GM18499 (cell line): ENCODE measurements around the gene ATP1B4.
"Not testable (repeated sequence)": the region's sequence is repeated elsewhere in the genome, so short reads cannot be mapped to it uniquely, and the experiment has no call there.

ENCODE experiments used
- ATAC-seq: cut with Tn5 transposase; IDR thresholded peaks from one replicate; pipeline ENCODE4 v1.9.1; 2021; ENCODE audit warnings: moderate number of reproducible peaks; ENCODE audit not compliant: insufficient read depth, unreplicated experiment

The ATP1B4 gene

GRCh38 chrX:120361764-120362305 is at the start of gene ATP1B4:
Gene ATP1B4, plus strand, starts transcription at chrX:120362089. Its CDS starts 80 bp downstream, at chrX:120362169.
- ATAC-seq = no peak

- no peak for ATAC-seq
These were observed 46.1 kb upstream of the ATP1B4 start for GRCh38 chrX:120315776-120316175.

GRCh38 chrX:120316587-120317283 is 45.2 kb upstream of the ATP1B4 start:
- no peak for ATAC-seq

GRCh38 chrX:120318411-120318810 is 43.5 kb upstream of the ATP1B4 start:
- ATAC-seq = no peak

- no peak for ATAC-seq
These were observed 40.2 kb upstream of the ATP1B4 start for GRCh38 chrX:120321520-120322281.

- ATAC-seq = no peak
These were observed 30.8 kb upstream of the ATP1B4 start for GRCh38 chrX:120331116-120331515.

GRCh38 chrX:120332394-120332793 is 29.5 kb upstream of the ATP1B4 start:
- no peak for ATAC-seq

GRCh38 chrX:120334151-120334550 is 27.7 kb upstream of the ATP1B4 start:
- ATAC-seq = no peak

- no peak for ATAC-seq
These were observed 27.3 kb upstream of the ATP1B4 start for GRCh38 chrX:120334603-120335002.

- ATAC-seq = no peak
These were observed 26.6 kb upstream of the ATP1B4 start for GRCh38 chrX:120335289-120335688.

- ATAC-seq = no peak
These were observed 25.0 kb upstream of the ATP1B4 start for GRCh38 chrX:120336899-120337298.

- ATAC-seq = not testable (repeated sequence)
These were observed 17.3 kb upstream of the ATP1B4 start for GRCh38 chrX:120344566-120344965.

- no peak for ATAC-seq
These were observed 11.3 kb upstream of the ATP1B4 start for GRCh38 chrX:120350450-120351138.

- ATAC-seq = no peak
These were observed 5.8 kb upstream of the ATP1B4 start for GRCh38 chrX:120356084-120356483.

- no peak for ATAC-seq
These were observed 4.7 kb upstream of the ATP1B4 start for GRCh38 chrX:120357186-120357585.

- ATAC-seq = no peak
These were observed 3.0 kb upstream of the ATP1B4 start for GRCh38 chrX:120358737-120359456.

- ATAC-seq = no peak
These were observed 3.4 kb downstream of the ATP1B4 start for GRCh38 chrX:120365320-120365719.

GRCh38 chrX:120365968-120366367 is 4.1 kb downstream of the ATP1B4 start:
- no peak for ATAC-seq

GRCh38 chrX:120366794-120367193 is 4.9 kb downstream of the ATP1B4 start:
- ATAC-seq = no peak

- no peak for ATAC-seq
These were observed 5.7 kb downstream of the ATP1B4 start for GRCh38 chrX:120367402-120368109.
